Activated CD8-positive, alpha-beta T cell treated with anti-CD3 and anti-CD28 coated beads, Interleukin-2, amount 10 ng/mL, durations not matched to agents 7 days and 5 days (primary cell): ENCODE data around the gene COQ7. TPM values are rescaled to one million over a fixed set of nuclear protein-coding genes. Genes with fewer than 3 reads are reported as not detected.

Experiments used
- ATAC-seq: fragments of 150-1000 bp; cut with Tn5 transposase; one replicate; pipeline ENCODE4 v1.10.0; 2021; ENCODE audit warnings: moderate library complexity
- CTCF ChIA-PET: fragments of 350-600 bp; sonication (Branson Sonifier 250); formaldehyde crosslinking; loops from one replicate; lab custom pipeline; 2021; ENCODE audit warnings: antibody characterized with exemption; lab: Charles Lee
- POLR2A ChIA-PET: fragments of 350-600 bp; sonication (Branson Sonifier 250); formaldehyde crosslinking; loops from one replicate; lab custom pipeline; 2021; ENCODE audit warnings: antibody characterized with exemption; lab: Charles Lee
- DNase-seq: peaks from one replicate; pipeline ENCODE4 v3.0.0-alpha.2; 2020
- H3K27ac Mint-ChIP-seq: one replicate; pipeline ENCODE4 v1.8.0; 2021; ENCODE audit warnings: mild to moderate bottlenecking, mixed read lengths
- H3K27me3 Mint-ChIP-seq: one replicate; pipeline ENCODE4 v1.8.0; 2021; ENCODE audit warnings: low read depth, mixed read lengths
- H3K36me3 Mint-ChIP-seq: one replicate; pipeline ENCODE4 v1.8.0; 2021; ENCODE audit warnings: low read depth, mixed read lengths
- H3K4me1 Mint-ChIP-seq: one replicate; pipeline ENCODE4 v1.8.0; 2021; ENCODE audit warnings: low read depth, mixed read lengths
- H3K4me3 Mint-ChIP-seq: one replicate; pipeline ENCODE4 v1.8.0; 2021; ENCODE audit warnings: mild to moderate bottlenecking, mixed read lengths
- H3K9me3 Mint-ChIP-seq: one replicate; pipeline ENCODE4 v1.8.0; 2022; ENCODE audit warnings: mixed read lengths; ENCODE audit not compliant: insufficient read depth
- total RNA-seq, 2 experiments: library from RNA; stranded (reverse); gene quantifications; one replicate each; pipeline ENCODE4 v1.2.3, GENCODE V29; 2021

The COQ7 gene
- total RNA-seq, 2 experiments from 2014 or later: 16.3 to 16.8 TPM

DNA sequence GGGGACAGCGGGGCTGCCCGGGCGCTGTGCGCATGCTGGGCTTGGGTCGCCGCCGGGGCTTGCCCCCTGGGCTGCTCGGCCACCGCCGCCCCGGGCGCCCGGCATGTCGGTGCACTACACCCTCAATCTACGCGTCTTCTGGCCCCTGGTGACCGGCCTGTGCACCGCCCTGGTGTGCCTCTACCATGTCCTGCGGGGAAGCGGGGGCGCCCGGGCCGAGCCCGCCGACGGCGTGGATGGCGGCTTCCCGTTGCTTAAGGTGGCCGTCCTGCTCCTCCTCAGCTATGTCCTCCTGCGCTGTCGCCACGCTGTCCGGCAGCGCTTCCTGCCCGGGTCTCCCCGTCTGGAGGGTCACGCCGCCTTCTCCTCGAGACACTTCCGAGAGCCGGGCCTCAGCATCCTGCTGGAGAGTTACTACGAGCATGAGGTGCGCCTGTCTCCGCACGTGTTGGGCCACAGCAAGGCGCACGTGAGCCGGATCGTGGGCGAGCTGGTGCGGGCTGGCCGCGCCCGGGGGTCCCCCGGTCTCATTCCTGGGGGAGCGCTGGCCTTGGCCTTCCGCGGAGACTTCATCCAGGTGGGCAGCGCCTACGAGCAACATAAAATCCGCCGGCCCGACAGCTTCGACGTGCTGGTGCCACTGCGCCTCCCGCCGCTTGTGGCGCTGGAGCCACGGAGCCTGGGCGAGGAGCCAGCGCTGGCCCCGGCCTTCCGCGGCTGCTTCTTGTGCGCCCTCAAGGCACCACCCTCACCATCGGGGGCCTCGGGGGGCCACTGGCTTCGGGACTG is 47.1 kb downstream of the COQ7 start:
- POLR2A ChIA-PET: no interaction called here
- DNase-seq: no peak
- CTCF ChIA-PET: no interaction called here
- H3K4me3 Mint-ChIP-seq: peak overlapping the region; percentile 52
- H3K9me3 Mint-ChIP-seq: no peaks in the 10 kb centered on the region
- peaks cover 28% of the 10 kb centered on the region for H3K4me1 Mint-ChIP-seq
- H3K27me3 Mint-ChIP-seq: peaks cover 23% of the 10 kb centered on the region
- no peak for ATAC-seq
- no peak overlapping the region for H3K27ac Mint-ChIP-seq
- H3K36me3 Mint-ChIP-seq: no peaks in the 10 kb centered on the region

DNA sequence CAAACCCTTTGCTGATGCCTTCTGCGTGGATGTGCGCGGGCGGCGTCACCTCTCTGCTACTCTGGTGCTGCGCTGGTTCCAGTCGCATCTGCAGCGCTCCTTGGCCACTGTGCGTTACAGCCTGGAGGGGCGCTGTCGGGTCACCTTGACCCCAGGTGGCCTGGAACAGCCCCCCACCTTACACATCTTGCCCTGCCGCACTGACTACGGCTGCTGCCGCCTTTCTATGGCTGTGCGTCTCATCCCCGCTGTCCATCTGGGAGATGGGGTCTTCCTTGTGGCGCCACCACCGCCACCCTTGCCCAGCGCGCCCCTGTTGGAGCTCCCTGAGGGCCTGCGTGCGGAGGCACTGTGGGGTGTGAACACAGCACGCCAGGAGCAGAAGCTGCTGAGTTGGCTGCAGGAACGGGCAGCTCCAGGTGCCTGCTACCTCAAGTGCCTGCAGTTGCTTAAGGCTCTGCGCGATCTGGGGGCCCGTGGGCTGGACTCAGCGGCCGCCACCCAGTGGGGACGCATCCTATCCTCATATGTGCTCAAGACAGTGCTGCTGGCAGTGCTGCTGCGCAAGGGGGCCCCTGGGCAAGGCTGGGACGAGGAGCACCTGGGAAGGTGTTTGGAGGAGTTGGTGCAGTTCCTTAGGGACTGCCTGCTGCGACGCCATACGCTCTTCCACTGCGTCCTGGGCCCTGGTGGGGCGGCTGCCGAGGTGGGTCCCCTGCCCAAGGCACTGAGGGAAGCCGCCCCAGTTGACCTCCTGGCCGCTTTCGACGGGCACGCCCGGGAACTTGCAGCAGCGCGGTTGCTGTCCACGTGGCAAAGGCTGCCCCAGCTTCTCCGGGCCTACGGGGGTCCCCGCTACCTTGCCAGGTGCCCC is 48.0 kb downstream of the COQ7 start:
- Mint-ChIP-seq H3K36me3 (no peaks in the 10 kb centered on the region), H3K27ac (no peak overlapping the region), H3K27me3 (peaks cover 23% of the 10 kb centered on the region), H3K4me1 (peaks cover 30% of the 10 kb centered on the region), H3K9me3 (no peaks in the 10 kb centered on the region), H3K4me3 (no peak overlapping the region)
- no peak for ATAC-seq
- no peak for DNase-seq
- ChIA-PET POLR2A (no interaction called here), CTCF (no interaction called here)

DNA sequence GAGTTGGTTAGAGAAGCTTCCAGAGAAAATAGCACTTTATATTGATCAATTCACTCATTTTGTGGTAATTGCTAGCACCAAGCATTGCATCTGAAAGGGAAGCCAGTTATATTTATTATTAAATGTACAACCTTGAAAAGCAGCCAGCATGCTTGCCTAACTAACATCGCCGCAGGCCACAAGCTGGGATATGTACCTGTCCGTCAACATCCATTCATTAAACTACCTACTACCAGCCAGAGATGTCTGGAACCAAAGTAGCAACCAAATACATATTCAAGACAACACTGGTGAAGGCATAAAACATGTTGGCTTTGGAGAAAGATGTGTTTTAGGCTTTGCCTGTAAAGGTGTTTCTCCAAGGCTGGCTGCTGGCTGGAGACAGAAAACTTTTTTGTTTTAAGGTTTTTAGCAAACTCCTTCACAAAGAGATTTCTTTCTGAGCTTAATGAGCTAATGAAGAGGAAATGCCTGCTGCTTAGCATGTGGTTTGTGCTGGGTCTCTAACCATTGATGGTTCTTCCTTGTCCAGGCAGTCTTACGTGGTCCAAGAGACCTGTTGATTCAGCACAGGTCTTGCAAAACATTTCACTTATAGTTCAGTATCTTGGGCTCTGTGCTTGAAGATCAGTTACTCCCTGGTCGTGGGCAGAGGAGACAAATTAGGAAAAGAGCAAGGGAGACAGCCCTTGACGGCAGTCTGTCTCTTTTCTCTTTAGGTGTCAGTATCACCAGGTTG is 49.5 kb downstream of the COQ7 start:
- Mint-ChIP-seq H3K4me3 (no peak overlapping the region), H3K9me3 (no peaks in the 10 kb centered on the region), H3K36me3 (no peaks in the 10 kb centered on the region), H3K4me1 (peaks cover 30% of the 10 kb centered on the region), H3K27me3 (peaks cover 22% of the 10 kb centered on the region), H3K27ac (peak overlapping the region; percentile 32)
- no peak for ATAC-seq
- POLR2A ChIA-PET: no interaction called here
- DNase-seq: no peak
- CTCF ChIA-PET: interaction anchor here (1.1 to 4.2 kb wide), 2 partner anchors 30 to 63 kb away, joined by 3 to 16 read pairs; no protein-coding TSS in a partner anchor

DNA sequence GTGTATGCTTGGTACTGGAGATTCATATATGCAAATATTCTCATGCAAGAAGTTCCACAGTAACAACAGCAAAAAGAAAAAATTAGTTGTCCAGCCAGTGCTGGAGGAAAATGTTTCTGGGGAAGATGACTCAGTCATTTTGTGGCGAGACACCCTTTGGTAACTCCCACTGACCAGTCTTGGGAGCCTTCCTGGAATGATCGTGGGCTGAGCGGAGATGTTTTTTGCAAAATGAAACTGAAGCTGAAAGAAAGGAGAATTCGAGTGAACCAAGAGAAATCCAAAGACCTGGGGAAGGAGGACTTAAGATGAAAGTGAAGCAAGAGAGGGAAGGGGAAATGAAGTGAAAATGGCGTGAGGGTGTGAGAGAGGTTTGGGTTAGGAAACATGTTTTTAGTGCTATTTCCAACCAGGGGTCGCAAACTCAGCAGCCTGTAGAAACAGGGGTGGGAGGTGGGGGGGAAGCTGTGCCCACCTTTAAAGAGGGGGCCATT is 51.6 kb downstream of the COQ7 start:
- H3K4me1 Mint-ChIP-seq: peaks cover 27% of the 10 kb centered on the region
- ATAC-seq (peak; percentile 13), DNase-seq (no peak)
- CTCF ChIA-PET: interaction anchor here (1.1 to 4.2 kb wide), 4 partner anchors 12 to 33 kb away, joined by 3 to 16 read pairs (median 5); no protein-coding TSS in a partner anchor
- H3K27ac Mint-ChIP-seq: peak overlapping the region; percentile 84
- POLR2A ChIA-PET: interaction anchor here (0.5 to 0.6 kb wide), 2 partner anchors 21 to 92 kb away, joined by 3 read pairs; no protein-coding TSS in a partner anchor
- H3K36me3 Mint-ChIP-seq: no peaks in the 10 kb centered on the region
- H3K9me3 Mint-ChIP-seq: no peaks in the 10 kb centered on the region
- peaks cover 9% of the 10 kb centered on the region for H3K27me3 Mint-ChIP-seq
- peak overlapping the region; percentile 68 for H3K4me3 Mint-ChIP-seq

DNA sequence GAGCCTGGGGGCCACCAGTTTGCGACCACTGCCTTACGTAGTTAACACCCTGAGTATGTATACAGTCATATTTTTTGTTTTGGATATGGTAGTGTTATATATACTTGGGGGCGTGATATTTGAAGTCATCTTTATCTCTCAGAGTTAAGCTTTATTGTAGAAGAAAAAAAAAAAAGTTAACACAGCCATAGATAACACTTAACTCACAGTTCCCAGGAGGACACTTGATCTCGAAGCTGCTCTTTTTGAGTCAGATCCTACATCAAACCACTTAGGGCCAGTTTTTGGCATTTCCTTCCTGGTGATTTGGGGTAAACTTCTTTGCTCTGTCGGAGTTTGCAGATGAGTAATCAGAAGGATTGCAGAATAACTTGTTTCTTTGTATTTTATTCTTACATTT is 52.1 kb downstream of the COQ7 start:
- POLR2A ChIA-PET: interaction anchor here (0.5 to 0.6 kb wide), 2 partner anchors 20 to 91 kb away, joined by 3 read pairs; no protein-coding TSS in a partner anchor
- H3K4me1 Mint-ChIP-seq: peaks cover 27% of the 10 kb centered on the region
- CTCF ChIA-PET: interaction anchor here (1.3 to 4.2 kb wide), 3 partner anchors 15 to 33 kb away, joined by 3 to 16 read pairs (median 4); no protein-coding TSS in a partner anchor
- H3K27me3 Mint-ChIP-seq: peaks cover 8% of the 10 kb centered on the region
- no peak overlapping the region for H3K4me3 Mint-ChIP-seq
- H3K9me3 Mint-ChIP-seq: no peaks in the 10 kb centered on the region
- H3K27ac Mint-ChIP-seq: no peak overlapping the region
- DNase-seq (no peak), ATAC-seq (no peak)
- H3K36me3 Mint-ChIP-seq: no peaks in the 10 kb centered on the region

DNA sequence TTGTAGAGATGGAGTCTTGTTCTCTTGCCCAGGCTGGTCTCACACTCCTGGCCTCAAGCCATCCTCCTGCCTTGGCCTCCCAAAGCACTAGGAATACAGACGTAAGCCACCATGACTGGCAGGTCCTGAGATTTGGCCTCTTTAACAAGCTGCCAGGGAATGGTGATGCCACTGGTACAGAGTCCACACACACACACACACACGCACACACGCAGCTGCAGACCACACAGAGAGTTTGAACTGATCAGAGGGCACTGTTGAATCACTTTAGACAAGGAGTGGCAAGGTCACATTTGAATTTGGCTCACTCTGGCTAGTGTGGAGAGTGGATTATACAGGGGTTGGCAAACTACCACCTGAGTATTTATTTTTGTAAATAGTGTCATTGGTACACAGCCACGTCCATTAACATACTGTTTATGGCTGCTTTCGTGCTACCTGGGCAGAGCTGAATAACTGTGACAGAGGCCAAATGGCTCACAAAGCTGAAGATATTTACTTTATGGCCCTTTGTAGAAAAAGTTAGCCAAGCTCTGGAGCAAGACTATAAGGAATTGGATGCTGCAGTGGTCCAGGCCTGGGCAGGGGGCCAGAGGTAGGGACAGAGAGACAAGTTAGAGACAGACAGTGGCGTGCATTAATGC is 56.2 kb downstream of the COQ7 start:
- H3K36me3 Mint-ChIP-seq: no peaks in the 10 kb centered on the region
- no peak overlapping the region for H3K4me3 Mint-ChIP-seq
- peaks cover 25% of the 10 kb centered on the region for H3K4me1 Mint-ChIP-seq
- ChIA-PET POLR2A (no interaction called here), CTCF (interaction anchor here (1.5 kb wide), 1 partner anchor 55 kb away, joined by 4 read pairs; no protein-coding TSS in a partner anchor)
- DNase-seq (no peak), ATAC-seq (no peak)
- peaks cover 2% of the 10 kb centered on the region for H3K27me3 Mint-ChIP-seq
- no peak overlapping the region for H3K27ac Mint-ChIP-seq
- H3K9me3 Mint-ChIP-seq: no peaks in the 10 kb centered on the region

DNA sequence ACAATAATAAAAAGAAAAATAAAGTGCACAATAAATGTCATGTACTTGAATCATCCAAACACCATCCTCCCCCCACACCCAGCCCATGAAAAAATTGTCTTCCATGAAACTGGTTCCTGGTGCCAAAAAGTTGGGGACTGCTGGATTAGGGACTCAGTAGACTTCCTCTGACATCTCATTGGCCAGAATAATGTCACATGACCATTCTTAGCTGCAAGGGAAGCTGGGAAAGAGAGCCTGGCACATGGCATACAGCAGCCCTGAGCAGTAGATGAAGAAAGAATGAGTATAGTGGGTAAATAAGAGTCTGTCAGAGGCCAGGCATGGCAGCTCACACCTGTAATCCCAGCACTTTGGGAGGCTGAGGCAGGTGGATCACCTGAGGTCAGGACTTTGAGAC is 58.9 kb downstream of the COQ7 start:
- POLR2A ChIA-PET: no interaction called here
- peaks cover 2% of the 10 kb centered on the region for H3K27me3 Mint-ChIP-seq
- H3K27ac Mint-ChIP-seq: no peak overlapping the region
- no peaks in the 10 kb centered on the region for H3K36me3 Mint-ChIP-seq
- H3K9me3 Mint-ChIP-seq: no peaks in the 10 kb centered on the region
- ATAC-seq (no peak), DNase-seq (no peak)
- CTCF ChIA-PET: no interaction called here
- H3K4me3 Mint-ChIP-seq: no peak overlapping the region
- peaks cover 29% of the 10 kb centered on the region for H3K4me1 Mint-ChIP-seq

DNA sequence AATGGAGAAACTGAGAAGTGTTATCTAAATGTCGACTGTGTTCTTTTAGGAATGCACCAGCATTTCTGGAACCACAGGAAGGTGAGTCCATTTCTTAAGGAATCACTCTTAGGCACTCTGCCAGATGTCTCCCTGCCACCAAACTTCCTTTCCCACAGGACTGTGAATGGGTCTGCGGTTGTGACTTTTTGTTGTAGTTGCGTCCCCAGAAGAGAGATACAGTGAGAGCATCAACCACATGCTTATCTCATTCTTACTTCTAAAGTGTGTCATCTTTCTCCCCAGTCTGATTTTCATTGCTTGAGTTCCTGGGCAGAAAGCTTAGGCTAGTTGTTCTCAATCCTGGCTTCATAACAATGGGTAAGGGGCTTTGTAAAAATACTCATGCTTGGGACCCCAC is 59.8 kb downstream of the COQ7 start:
- Mint-ChIP-seq H3K9me3 (no peaks in the 10 kb centered on the region), H3K27ac (no peak overlapping the region), H3K4me1 (peaks cover 32% of the 10 kb centered on the region), H3K4me3 (no peak overlapping the region), H3K27me3 (peaks cover 2% of the 10 kb centered on the region), H3K36me3 (no peaks in the 10 kb centered on the region)
- POLR2A ChIA-PET: no interaction called here
- DNase-seq (no peak), ATAC-seq (no peak)
- CTCF ChIA-PET: no interaction called here

DNA sequence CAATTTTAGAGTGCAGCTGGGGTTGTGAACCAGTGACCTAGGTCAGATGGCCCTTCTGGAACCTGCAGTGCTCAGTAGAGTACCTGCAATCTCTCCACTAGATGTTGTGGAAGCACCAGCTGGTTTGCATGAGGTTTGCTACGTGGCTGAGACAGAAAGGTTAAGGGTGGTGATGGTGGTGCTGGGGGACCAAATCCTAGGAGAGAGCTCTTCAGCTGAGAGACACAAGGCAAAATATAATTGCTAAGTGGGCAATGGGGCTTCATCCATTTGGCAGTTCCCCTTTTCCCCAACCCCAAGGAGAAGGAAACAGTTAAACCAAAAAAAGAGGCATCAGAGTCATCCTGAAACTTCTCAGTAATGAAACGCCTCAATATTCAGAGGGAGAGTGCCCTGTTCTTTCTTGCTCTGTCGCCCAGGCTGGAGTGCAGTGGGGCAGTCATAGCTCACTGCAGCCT is 60.3 kb downstream of the COQ7 start:
- Mint-ChIP-seq H3K4me3 (no peak overlapping the region), H3K27me3 (peaks cover 2% of the 10 kb centered on the region), H3K4me1 (peaks cover 32% of the 10 kb centered on the region), H3K9me3 (no peaks in the 10 kb centered on the region), H3K36me3 (no peaks in the 10 kb centered on the region), H3K27ac (no peak overlapping the region)
- DNase-seq (no peak), ATAC-seq (no peak)
- CTCF ChIA-PET: no interaction called here
- POLR2A ChIA-PET: no interaction called here

DNA sequence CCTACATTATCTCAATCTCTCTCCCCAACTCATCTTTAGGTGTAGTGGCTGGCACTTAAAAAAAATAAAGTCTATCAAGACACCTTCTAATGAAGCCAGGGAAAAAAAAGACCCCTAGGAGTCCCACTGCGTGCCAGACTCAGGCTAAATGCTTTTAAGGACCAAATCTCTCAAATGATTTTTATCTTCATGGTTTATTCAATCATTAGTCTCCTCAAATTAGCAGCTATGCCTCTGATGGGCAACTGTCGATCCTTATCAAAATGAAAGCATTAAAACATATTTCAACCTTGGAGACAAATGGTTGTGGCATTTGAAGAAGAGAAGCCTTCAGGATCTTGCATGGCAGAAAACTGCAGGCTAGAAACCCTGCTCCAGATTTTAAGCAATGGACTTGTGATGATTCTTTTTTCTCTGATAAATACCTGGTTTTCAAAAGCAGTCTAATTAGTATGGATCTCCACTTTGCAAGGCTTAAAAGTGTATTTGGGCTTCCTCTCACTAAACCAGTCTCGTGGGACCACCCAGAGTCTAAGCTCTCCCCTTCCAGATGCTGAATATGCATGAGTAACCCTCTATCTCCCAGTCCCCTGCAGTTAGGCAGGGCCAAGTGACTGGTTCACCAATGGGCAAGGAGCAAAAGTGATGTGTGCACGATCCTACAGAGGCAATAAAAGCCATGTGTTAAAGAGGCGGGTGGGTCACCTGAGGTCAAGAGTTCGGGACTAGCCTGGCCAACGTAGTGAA is 61.2 kb downstream of the COQ7 start:
- peaks cover 2% of the 10 kb centered on the region for H3K27me3 Mint-ChIP-seq
- ChIA-PET POLR2A (no interaction called here), CTCF (no interaction called here)
- H3K4me3 Mint-ChIP-seq: no peak overlapping the region
- H3K27ac Mint-ChIP-seq: no peak overlapping the region
- peaks cover 32% of the 10 kb centered on the region for H3K4me1 Mint-ChIP-seq
- ATAC-seq (no peak), DNase-seq (no peak)
- no peaks in the 10 kb centered on the region for H3K36me3 Mint-ChIP-seq
- H3K9me3 Mint-ChIP-seq: no peaks in the 10 kb centered on the region
